Gastrocnemius medialis (tissue), 4 donors: ENCODE data around the gene ILK. TPM values are rescaled to one million over a fixed set of nuclear protein-coding genes. Genes with fewer than 3 reads are reported as not detected.

Experiments
- ATAC-seq, 2 donors: fragments of 150-250 bp; one replicate each; pipeline ENCODE4 v1.9.1; 2016
- DNase-seq, 2 donors: peaks; one replicate each; pipeline ENCODE4 v3.0.0-alpha.2; 2019
- H3K27ac ChIP-seq, 4 donors: fragments of 200-600 bp; sonication (generic); 1 replicate in 1 of 4; 2 replicates in 3 of 4; pipeline ENCODE4 v1.5.1; 2016 to 2018; ENCODE audit warnings: mild to moderate bottlenecking in 2 of 4, moderate library complexity in 1 of 4
- H3K27me3 ChIP-seq, 3 donors: fragments of 200-600 bp; sonication (generic) in 2 of 3; 1 replicate in 1 of 3; 2 replicates in 2 of 3; pipeline versions ENCODE4 v1.5.1 to v1.6.0; 2016 to 2019; ENCODE audit warnings: mild to moderate bottlenecking in 1 of 3, moderate library complexity in 1 of 3
- H3K36me3 ChIP-seq, 2 donors: fragments of 200-600 bp; sonication (generic) in 1 of 2; one replicate each; pipeline ENCODE4 v1.5.1; 2017 to 2018
- H3K4me1 ChIP-seq, 2 donors: fragments of 200-600 bp; sonication (generic) in 1 of 2; one replicate each; pipeline ENCODE4 v1.5.1; 2016 to 2017; ENCODE audit warnings: mild to moderate bottlenecking in 2 of 2
- H3K4me3 ChIP-seq, 4 donors: fragments of 200-600 bp; sonication (generic) in 3 of 4; 1 replicate in 1 of 4; 2 replicates in 3 of 4; pipeline ENCODE4 v1.5.1; 2016 to 2019; ENCODE audit warnings: mild to moderate bottlenecking in 2 of 4
- H3K9me3 ChIP-seq, 3 donors: fragments of 200-600 bp; sonication (generic) in 2 of 3; 1 replicate in 1 of 3; 2 replicates in 2 of 3; pipeline ENCODE4 v1.5.1; 2016 to 2019
- POLR2A ChIP-seq, 2 donors: fragments of 450-650 bp; IDR thresholded peaks; one replicate each; pipeline ENCODE4 v1.6.1; 2017; ENCODE audit warnings: antibody characterized with exemption in 2 of 2, mild to moderate bottlenecking in 2 of 2, moderate library complexity in 2 of 2
- in situ Hi-C, 4 donors: fragments of 200-750 bp; cut with MboI; loops; one replicate each; pipeline versions ENCODE4 v1.15.0 to v1.8.0; 2017; ENCODE audit warnings: low sequenced_read_pairs in 4 of 4
- intact Hi-C: fragments of 100-400 bp; cut with DNase I; formaldehyde crosslinking; loops from one replicate; pipeline ENCODE4 v1.15.1; 2023; ENCODE audit warnings: low total_unique reads
- total RNA-seq, 4 donors: library from RNA; depleted of rRNA; stranded (reverse); fragments of >200 nt; gene quantifications; one replicate each; pipeline versions ENCODE4 v1.1.0 to v1.2.3, GENCODE V29; 2016
- TF ChIP-seq, protein P1 (sequence below), 5 experiments: fragments of 450-650 bp in 3 of 5; fragments of 200-600 bp in 2 of 5; sonication (generic) in 2 of 5; IDR thresholded peaks in 4 of 5; conservative IDR thresholded peaks in 1 of 5; 1 replicate in 4 of 5; 2 replicates in 1 of 5; pipeline ENCODE4 v1.5.1; 2016 to 2019; ENCODE audit warnings: antibody characterized with exemption in 5 of 5, mild to moderate bottlenecking in 3 of 5, moderate library complexity in 3 of 5

Gene ILK
- total RNA-seq, 4 donors from 2014 or later: 48.3 to 113 (median 70.5) TPM

DNA sequence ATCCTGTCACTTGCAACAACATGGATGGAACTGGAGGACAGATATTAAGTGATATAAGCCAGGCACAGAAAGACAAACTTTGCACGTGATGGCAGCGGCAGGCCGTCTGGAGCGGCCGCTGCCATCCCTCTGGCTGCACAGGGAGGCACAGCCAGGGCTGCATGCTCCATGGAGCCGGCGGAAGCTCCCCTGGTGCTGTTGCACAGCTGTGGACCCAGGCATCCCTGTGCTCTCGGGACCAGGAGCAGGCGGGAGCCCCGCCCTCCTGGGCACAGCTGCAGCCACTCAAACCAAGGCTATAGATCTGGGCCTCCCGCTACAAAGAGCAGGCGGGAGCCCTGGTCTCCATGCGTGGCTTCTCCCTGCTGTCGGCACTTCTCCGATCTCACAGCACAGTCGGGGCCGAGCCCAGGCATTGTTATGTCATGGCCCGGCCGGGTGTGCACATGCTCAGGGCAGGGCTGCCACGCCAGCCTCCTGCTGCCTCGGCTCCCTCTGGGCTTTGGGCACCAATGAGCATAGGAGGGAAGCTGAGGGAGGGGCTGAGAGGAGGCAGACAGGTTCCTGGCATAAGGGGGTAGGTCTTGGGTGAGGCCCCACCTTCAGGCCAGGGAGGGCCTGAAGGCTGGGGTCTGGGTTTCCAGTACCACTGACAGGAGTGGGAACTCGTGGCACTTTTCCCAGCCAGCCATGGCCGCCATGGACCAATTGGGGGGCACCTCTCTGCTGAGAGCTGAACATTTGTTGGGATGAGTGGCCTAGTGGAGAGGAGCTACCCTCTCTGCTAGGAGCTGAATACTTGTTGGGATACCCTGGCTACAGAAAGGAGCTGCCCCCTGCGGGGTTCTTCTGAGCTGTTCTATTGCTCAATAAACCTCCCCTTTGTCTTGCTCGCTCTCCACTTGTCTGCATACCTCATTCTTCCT, 16.9 kb upstream of the ILK start:
- ATAC-seq (no peak), DNase-seq (no peak)
- H3K27me3 ChIP-seq: no peaks in the 10 kb centered on the region
- TF ChIP-seq, protein P1, sequence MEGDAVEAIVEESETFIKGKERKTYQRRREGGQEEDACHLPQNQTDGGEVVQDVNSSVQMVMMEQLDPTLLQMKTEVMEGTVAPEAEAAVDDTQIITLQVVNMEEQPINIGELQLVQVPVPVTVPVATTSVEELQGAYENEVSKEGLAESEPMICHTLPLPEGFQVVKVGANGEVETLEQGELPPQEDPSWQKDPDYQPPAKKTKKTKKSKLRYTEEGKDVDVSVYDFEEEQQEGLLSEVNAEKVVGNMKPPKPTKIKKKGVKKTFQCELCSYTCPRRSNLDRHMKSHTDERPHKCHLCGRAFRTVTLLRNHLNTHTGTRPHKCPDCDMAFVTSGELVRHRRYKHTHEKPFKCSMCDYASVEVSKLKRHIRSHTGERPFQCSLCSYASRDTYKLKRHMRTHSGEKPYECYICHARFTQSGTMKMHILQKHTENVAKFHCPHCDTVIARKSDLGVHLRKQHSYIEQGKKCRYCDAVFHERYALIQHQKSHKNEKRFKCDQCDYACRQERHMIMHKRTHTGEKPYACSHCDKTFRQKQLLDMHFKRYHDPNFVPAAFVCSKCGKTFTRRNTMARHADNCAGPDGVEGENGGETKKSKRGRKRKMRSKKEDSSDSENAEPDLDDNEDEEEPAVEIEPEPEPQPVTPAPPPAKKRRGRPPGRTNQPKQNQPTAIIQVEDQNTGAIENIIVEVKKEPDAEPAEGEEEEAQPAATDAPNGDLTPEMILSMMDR (IDR thresholded peaks at IDR 0.05 in 4 of 5, conservative IDR thresholded peaks at IDR 0.05 in 1 of 5): no peak
- no peak for TF ChIP-seq POLR2A (IDR thresholded peaks at IDR 0.05)
- in situ Hi-C loops: no loop called here
- intact Hi-C loops: no loop called here
- H3K4me1 ChIP-seq: peaks cover 0 to 3% of the 10 kb centered on the region in 2 donors
- no peak overlapping the region for H3K4me3 ChIP-seq
- H3K36me3 ChIP-seq: peaks cover 0 to under 1% of the 10 kb centered on the region in 2 donors
- peaks cover 0 to 14% (median 0%) of the 10 kb centered on the region in 3 donors for H3K9me3 ChIP-seq
- H3K27ac ChIP-seq: no peak overlapping the region

DNA sequence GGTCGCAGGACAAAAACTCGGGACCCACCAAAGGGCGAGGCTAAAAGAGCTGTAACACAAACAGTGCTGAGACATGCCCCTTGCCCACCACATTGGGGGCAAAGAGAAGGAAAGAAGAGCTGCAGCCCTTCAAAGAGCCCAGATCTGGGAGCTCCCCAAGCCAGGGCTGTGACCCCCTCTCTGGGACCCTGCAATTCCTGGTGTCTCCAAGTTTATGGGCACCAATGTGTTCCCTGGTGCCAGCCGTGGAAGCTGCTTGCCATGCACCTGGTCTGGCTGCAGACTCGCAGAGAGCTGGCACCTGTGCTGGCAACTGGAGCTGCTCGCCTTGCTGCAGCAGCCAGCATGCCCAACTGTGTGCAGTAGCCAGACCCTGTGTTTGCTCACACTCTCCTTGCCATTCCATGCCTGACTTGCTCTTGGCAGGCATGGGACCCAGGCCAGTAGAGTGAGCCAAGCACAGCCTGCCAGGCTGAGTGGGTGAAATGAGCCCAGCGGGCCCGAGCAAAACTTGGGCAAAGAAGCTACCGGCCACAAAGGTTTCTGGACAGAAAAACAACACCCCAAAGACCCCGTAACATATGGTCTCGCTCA, 16.1 kb upstream of the ILK start:
- H3K4me1 ChIP-seq: peaks cover 0 to 3% of the 10 kb centered on the region in 2 donors
- ATAC-seq: peak in 1 of 2 donors; percentile 84
- peak in 1 of 2 donors; percentile 44 for DNase-seq
- H3K4me3 ChIP-seq: no peak overlapping the region
- intact Hi-C loops: no loop called here
- H3K27me3 ChIP-seq: no peaks in the 10 kb centered on the region
- peaks cover 0 to 14% (median 0%) of the 10 kb centered on the region in 3 donors for H3K9me3 ChIP-seq
- in situ Hi-C loops: no loop called here
- TF ChIP-seq, protein P1 (IDR thresholded peaks at IDR 0.05 in 4 of 5, conservative IDR thresholded peaks at IDR 0.05 in 1 of 5): no peak
- no peak for TF ChIP-seq POLR2A (IDR thresholded peaks at IDR 0.05)
- peak overlapping the region in 3 of 4 donors; percentile 33 to 46 (median 44) for H3K27ac ChIP-seq
- peaks cover 0 to 8% of the 10 kb centered on the region in 2 donors for H3K36me3 ChIP-seq

DNA sequence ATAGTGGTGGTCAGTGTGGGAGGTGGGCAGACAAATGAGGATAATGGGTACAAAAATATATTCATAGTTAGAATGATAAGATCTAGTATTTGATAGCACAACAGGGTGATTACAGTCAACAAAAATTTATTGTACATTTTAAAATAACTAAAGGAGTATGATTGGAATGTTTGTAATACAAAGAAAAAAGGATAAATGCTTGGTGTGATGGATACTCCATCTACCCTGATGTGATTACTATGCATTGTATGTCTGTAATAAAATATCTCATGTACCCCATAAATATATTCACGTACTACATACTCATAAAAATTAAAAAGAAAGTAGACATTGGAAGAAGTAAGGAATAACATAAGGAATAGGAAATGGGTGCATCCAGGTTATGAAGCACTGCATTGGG, 15.6 kb upstream of the ILK start:
- H3K27me3 ChIP-seq: no peaks in the 10 kb centered on the region
- peaks cover 0 to 14% (median 0%) of the 10 kb centered on the region in 3 donors for H3K9me3 ChIP-seq
- in situ Hi-C loops (no loop called here), intact Hi-C loops (no loop called here)
- TF ChIP-seq, protein P1 (IDR thresholded peaks at IDR 0.05 in 4 of 5, conservative IDR thresholded peaks at IDR 0.05 in 1 of 5): no peak
- TF ChIP-seq POLR2A (IDR thresholded peaks at IDR 0.05): no peak
- H3K4me1 ChIP-seq: peaks cover 0 to 3% of the 10 kb centered on the region in 2 donors
- H3K27ac ChIP-seq: peak overlapping the region in 3 of 4 donors; percentile 33 to 46 (median 44)
- no peak overlapping the region for H3K4me3 ChIP-seq
- peaks cover 0 to 8% of the 10 kb centered on the region in 2 donors for H3K36me3 ChIP-seq
- DNase-seq (no peak), ATAC-seq (no peak)

DNA sequence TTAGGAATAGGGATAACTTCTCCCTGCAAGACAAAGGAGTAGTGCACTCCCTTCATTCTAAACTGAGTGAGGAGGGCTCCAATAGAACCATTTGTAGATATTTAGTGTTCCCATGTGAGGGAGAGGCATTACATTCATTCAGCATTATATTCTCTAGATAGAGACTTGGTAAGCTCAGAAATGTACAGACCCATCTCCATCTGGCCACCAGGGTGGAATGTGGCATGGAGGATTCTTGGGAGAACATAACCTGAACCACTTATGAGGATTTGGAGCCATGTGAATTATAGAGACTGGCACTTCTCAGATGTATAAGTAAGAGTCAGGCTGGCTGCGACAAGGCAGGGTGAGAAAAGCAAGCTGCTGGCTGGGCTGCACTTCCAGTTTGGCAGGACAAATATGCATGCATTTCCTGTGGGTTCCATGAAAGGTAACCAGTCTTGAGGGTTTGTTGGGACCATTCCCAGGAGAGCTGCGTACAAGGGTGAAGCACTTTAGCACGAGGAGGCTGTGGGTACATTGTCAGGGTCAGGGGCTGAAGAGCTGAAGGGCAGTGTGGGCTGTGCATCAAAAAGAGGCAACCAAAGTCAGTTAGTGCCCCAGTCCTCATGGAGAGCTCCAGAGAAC, 9.3 kb upstream of the ILK start:
- no peak for TF ChIP-seq POLR2A (IDR thresholded peaks at IDR 0.05)
- TF ChIP-seq, protein P1 (IDR thresholded peaks at IDR 0.05 in 4 of 5, conservative IDR thresholded peaks at IDR 0.05 in 1 of 5): no peak
- Histone ChIP-seq H3K4me1 (peaks cover 4 to 16% of the 10 kb centered on the region in 2 donors), H3K4me3 (no peak overlapping the region), H3K36me3 (peaks cover 0 to 37% of the 10 kb centered on the region in 2 donors), H3K27me3 (no peaks in the 10 kb centered on the region), H3K9me3 (no peaks in the 10 kb centered on the region), H3K27ac (peak overlapping the region in 1 of 4 donors; percentile 21)
- DNase-seq: no peak
- in situ Hi-C loops: no loop called here
- ATAC-seq: no peak
- intact Hi-C loops: no loop called here
